DOHH2 (cell line): ENCODE measurements around the gene PCBP3.

ENCODE experiments used
- H3F3A ChIP-seq: fragments of 200-600 bp; sonication (generic), shearing (Covaris generic); 2 replicates; pipeline ENCODE4 v1.6.0; 2016; ENCODE audit warnings: antibody characterized with exemption, mild to moderate bottlenecking; ENCODE audit not compliant: control insufficient read depth, insufficient read depth
- H3K27ac ChIP-seq: fragments of 200-600 bp; sonication (generic); 2 replicates; pipeline ENCODE4 v1.5.1; 2014; ENCODE audit warnings: low read depth, mild to moderate bottlenecking, low read length, moderate library complexity
- H3K27me3 ChIP-seq: fragments of 200-600 bp; sonication (generic); 2 replicates; pipeline ENCODE4 v1.6.1; 2014; ENCODE audit warnings: mild to moderate bottlenecking, low read length, mixed read lengths; ENCODE audit not compliant: control insufficient read depth
- H3K36me3 ChIP-seq: fragments of 200-600 bp; sonication (generic); 2 replicates; pipeline ENCODE4 v1.6.1; 2014; ENCODE audit warnings: mild to moderate bottlenecking, low read length, moderate library complexity, mixed read lengths; ENCODE audit not compliant: control insufficient read depth
- H3K4me1 ChIP-seq: fragments of 200-600 bp; sonication (generic); 2 replicates; pipeline ENCODE4 v1.6.1; 2014; ENCODE audit warnings: mild to moderate bottlenecking, low read length, mixed read lengths; ENCODE audit not compliant: control insufficient read depth
- H3K4me2 ChIP-seq: fragments of 200-600 bp; sonication (generic); 2 replicates; pipeline ENCODE4 v1.6.0; 2014; ENCODE audit warnings: mild to moderate bottlenecking, low read length, moderate library complexity
- H3K4me3 ChIP-seq: fragments of 200-600 bp; sonication (generic); 2 replicates; pipeline ENCODE4 v1.5.1; 2014; ENCODE audit warnings: mild to moderate bottlenecking, low read length, mixed read lengths
- H3K79me2 ChIP-seq: fragments of 200-600 bp; sonication (generic); 2 replicates; pipeline ENCODE4 v1.6.1; 2014; ENCODE audit warnings: mild to moderate bottlenecking, low read length, mixed read lengths; ENCODE audit not compliant: control insufficient read depth
- H3K9me2 ChIP-seq: fragments of 200-600 bp; sonication (generic); replicated peaks from 2 replicates; pipeline ENCODE4 v1.6.1; 2014; ENCODE audit warnings: mild to moderate bottlenecking, low read length, mixed read lengths; ENCODE audit not compliant: control insufficient read depth
- H3K9me3 ChIP-seq: fragments of 200-600 bp; sonication (generic); 2 replicates; pipeline ENCODE4 v1.6.1; 2014; ENCODE audit warnings: antibody characterized with exemption, low read length, mixed read lengths; ENCODE audit not compliant: control insufficient read depth, insufficient read depth
- H4K20me1 ChIP-seq: fragments of 200-600 bp; sonication (generic); 2 replicates; pipeline ENCODE4 v1.6.0; 2014; ENCODE audit warnings: low read depth, mild to moderate bottlenecking, antibody characterized with exemption, low read length, moderate library complexity; ENCODE audit not compliant: control insufficient read depth, insufficient read depth
- CTCF ChIP-seq: fragments of 200-600 bp; sonication (generic); IDR thresholded peaks from one replicate; pipeline ENCODE4 v1.5.1; 2014; ENCODE audit warnings: antibody characterized with exemption, mild to moderate bottlenecking, low read depth, low read length; ENCODE audit not compliant: poor library complexity, severe bottlenecking
- EZH2phosphoT487 ChIP-seq: fragments of 200-600 bp; sonication (generic); IDR thresholded peaks from 2 replicates; pipeline ENCODE4 v1.6.1; 2017; ENCODE audit warnings: borderline replicate concordance, mild to moderate bottlenecking, antibody characterized with exemption, low read length, moderate library complexity, mixed read lengths

The PCBP3 gene

DNA sequence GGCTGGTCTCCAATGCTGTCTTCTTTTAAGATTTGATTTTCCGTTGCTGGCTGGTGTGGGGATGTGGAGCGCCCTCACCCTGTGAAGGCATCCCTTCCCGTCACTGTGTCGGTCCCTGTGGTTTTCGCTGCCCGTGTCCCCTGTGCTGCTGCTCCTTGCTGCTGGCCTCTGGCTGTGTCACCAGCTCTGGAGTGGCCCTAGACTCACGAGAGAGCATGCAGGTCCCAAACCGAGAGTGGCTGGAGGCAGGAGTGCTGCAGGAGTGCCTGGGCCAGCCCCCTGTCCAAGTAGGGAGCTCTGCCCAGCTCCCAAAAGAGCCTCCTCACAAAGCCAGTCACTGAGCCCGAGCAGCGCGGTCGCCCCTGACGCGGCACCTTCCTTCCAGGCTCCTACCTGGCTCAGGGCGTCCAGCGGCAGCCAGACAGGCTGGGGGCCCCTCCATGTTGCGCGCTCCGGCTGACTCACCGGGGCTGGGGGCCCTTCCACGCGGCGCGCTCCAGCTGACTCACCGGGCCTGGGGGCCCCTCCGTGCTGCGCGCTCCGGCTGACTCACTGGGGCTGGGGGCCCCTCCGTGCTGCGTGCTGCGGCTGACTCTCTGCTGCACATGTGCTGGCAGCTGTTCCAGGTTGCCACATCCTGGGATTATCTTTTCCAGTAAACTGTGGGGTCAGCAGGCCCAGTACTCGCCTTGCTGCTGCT lies 231.3 kb downstream of the PCBP3 start:
- no peaks in the 10 kb centered on the region for H3F3A ChIP-seq
- H3K9me3 ChIP-seq: no peaks in the 10 kb centered on the region
- H3K4me2 ChIP-seq: no peak overlapping the region
- no peaks in the 10 kb centered on the region for H3K9me2 ChIP-seq
- no peaks in the 10 kb centered on the region for H3K4me1 ChIP-seq
- H3K27ac ChIP-seq: no peak overlapping the region
- TF ChIP-seq EZH2phosphoT487: no peak
- TF ChIP-seq CTCF: no peak
- no peaks in the 10 kb centered on the region for H4K20me1 ChIP-seq
- no peaks in the 10 kb centered on the region for H3K79me2 ChIP-seq
- no peak overlapping the region for H3K4me3 ChIP-seq
- no peaks in the 10 kb centered on the region for H3K36me3 ChIP-seq
- H3K27me3 ChIP-seq: no peaks in the 10 kb centered on the region

DNA sequence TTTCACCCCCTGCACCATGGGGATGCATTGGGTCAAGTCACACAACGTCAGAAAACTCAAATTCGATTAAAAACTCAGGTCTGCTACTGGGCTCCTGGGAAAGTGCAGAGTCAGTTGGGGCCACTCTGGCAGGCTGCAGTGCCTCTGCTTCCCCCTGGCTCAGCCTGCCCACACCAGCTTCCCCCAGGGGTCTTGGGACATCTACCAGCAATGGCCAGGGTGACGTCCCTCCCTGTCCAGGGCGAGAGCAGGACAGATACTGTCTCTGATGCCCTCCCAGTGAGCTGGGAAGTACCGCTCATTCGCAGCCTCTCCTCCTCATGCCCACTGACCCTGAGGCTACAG lies 231.9 kb downstream of the PCBP3 start:
- no peak overlapping the region for H3K4me2 ChIP-seq

GRCh38 chr21:45875881-45876280 lies 232.4 kb downstream of the PCBP3 start:
- Histone ChIP-seq H3K4me3 (no peak overlapping the region), H3K27me3 (no peaks in the 10 kb centered on the region), H3K9me2 (no peaks in the 10 kb centered on the region), H3K4me1 (no peaks in the 10 kb centered on the region), H3K36me3 (no peaks in the 10 kb centered on the region), H3F3A (no peaks in the 10 kb centered on the region), H3K4me2 (no peak overlapping the region), H3K9me3 (no peaks in the 10 kb centered on the region), H4K20me1 (no peaks in the 10 kb centered on the region), H3K27ac (no peak overlapping the region), H3K79me2 (no peaks in the 10 kb centered on the region)
- TF ChIP-seq EZH2phosphoT487 (no peak), CTCF (no peak)

More for the DNA sequence above, 231.9 kb downstream of the PCBP3 start:
- Histone ChIP-seq H3K27ac (no peak overlapping the region), H3F3A (no peaks in the 10 kb centered on the region), H4K20me1 (no peaks in the 10 kb centered on the region), H3K9me3 (no peaks in the 10 kb centered on the region), H3K9me2 (no peaks in the 10 kb centered on the region), H3K36me3 (no peaks in the 10 kb centered on the region), H3K4me1 (no peaks in the 10 kb centered on the region), H3K79me2 (no peaks in the 10 kb centered on the region), H3K27me3 (no peaks in the 10 kb centered on the region), H3K4me3 (no peak overlapping the region)
- no peak for TF ChIP-seq EZH2phosphoT487
- no peak for TF ChIP-seq CTCF
